Measurements from ENCODE around the gene STX1B. TPM values are rescaled to one million over a fixed set of nuclear protein-coding genes. Genes with fewer than 3 reads are reported as not detected.

Gene STX1B
- total RNA-seq, 1 donor from 2014 or later = under 0.01 TPM

- DNase-seq (ENCODE audit: low read depth) = no peak
- Histone ChIP-seq H3K4me3 (ENCODE audit: low read depth, low read length) (no peak overlapping the region), H3K36me3 (ENCODE audit: control insufficient read depth, insufficient read depth, low read length) (no peaks in the 10 kb centered on the region), H3K27me3 (ENCODE audit: control insufficient read depth, insufficient read depth, low read length) (peaks cover 13% of the 10 kb centered on the region)
- FAIRE-seq = no peak
- TF ChIP-seq CTCF (IDR thresholded peaks at IDR 0.05; ENCODE audit: insufficient read depth, low read length, severe bottlenecking) = no peak
Observed at GRCh38 chr16:31009894-31010584, 399 bp downstream of the STX1B start.

- Histone ChIP-seq H3K4me3 (ENCODE audit: low read depth, low read length) (no peak overlapping the region), H3K27me3 (ENCODE audit: control insufficient read depth, insufficient read depth, low read length) (peaks cover 12% of the 10 kb centered on the region), H3K36me3 (ENCODE audit: control insufficient read depth, insufficient read depth, low read length) (no peaks in the 10 kb centered on the region)
- DNase-seq (ENCODE audit: low read depth) (no peak), FAIRE-seq (no peak)
- TF ChIP-seq CTCF (IDR thresholded peaks at IDR 0.05; ENCODE audit: insufficient read depth, low read length, severe bottlenecking) = no peak
Observed at GRCh38 chr16:31009120-31009519, 1.3 kb downstream of the STX1B start.

GRCh38 chr16:31008551-31008950 lies 1.9 kb downstream of the STX1B start:
- peaks cover 11% of the 10 kb centered on the region for H3K27me3 ChIP-seq (ENCODE audit: control insufficient read depth, insufficient read depth, low read length)

GRCh38 chr16:31008149-31008548 lies 2.3 kb downstream of the STX1B start:
- Histone ChIP-seq H3K4me3 (ENCODE audit: low read depth, low read length) (no peak overlapping the region), H3K36me3 (ENCODE audit: control insufficient read depth, insufficient read depth, low read length) (no peaks in the 10 kb centered on the region), H3K27me3 (ENCODE audit: control insufficient read depth, insufficient read depth, low read length) (peaks cover 10% of the 10 kb centered on the region)
- peak; percentile 66 for DNase-seq (ENCODE audit: low read depth)
- TF ChIP-seq CTCF (IDR thresholded peaks at IDR 0.05; ENCODE audit: insufficient read depth, low read length, severe bottlenecking) = no peak
- no peak for FAIRE-seq

More at GRCh38 chr16:31008551-31008950, 1.9 kb downstream of the STX1B start:
- no peaks in the 10 kb centered on the region for H3K36me3 ChIP-seq (ENCODE audit: control insufficient read depth, insufficient read depth, low read length)
- no peak for TF ChIP-seq CTCF (IDR thresholded peaks at IDR 0.05; ENCODE audit: insufficient read depth, low read length, severe bottlenecking)
- FAIRE-seq (no peak), DNase-seq (ENCODE audit: low read depth) (no peak)
- no peak overlapping the region for H3K4me3 ChIP-seq (ENCODE audit: low read depth, low read length)

GRCh38 chr16:31007684-31008083 lies 2.8 kb downstream of the STX1B start:
- H3K36me3 ChIP-seq (ENCODE audit: control insufficient read depth, insufficient read depth, low read length) = no peaks in the 10 kb centered on the region
- no peak overlapping the region for H3K4me3 ChIP-seq (ENCODE audit: low read depth, low read length)
- peaks cover 10% of the 10 kb centered on the region for H3K27me3 ChIP-seq (ENCODE audit: control insufficient read depth, insufficient read depth, low read length)
- DNase-seq (ENCODE audit: low read depth) (no peak), FAIRE-seq (no peak)
- TF ChIP-seq CTCF (IDR thresholded peaks at IDR 0.05; ENCODE audit: insufficient read depth, low read length, severe bottlenecking) = no peak

GRCh38 chr16:31006589-31006988 lies 3.8 kb downstream of the STX1B start:
- Histone ChIP-seq H3K4me3 (ENCODE audit: low read depth, low read length) (no peak overlapping the region), H3K36me3 (ENCODE audit: control insufficient read depth, insufficient read depth, low read length) (no peaks in the 10 kb centered on the region), H3K27me3 (ENCODE audit: control insufficient read depth, insufficient read depth, low read length) (peaks cover 8% of the 10 kb centered on the region)
- no peak for TF ChIP-seq CTCF (IDR thresholded peaks at IDR 0.05; ENCODE audit: insufficient read depth, low read length, severe bottlenecking)
- FAIRE-seq = no peak
- DNase-seq (ENCODE audit: low read depth) = no peak

All from bronchial epithelial cell (primary cell).